Activated CD4-positive, alpha-beta T cell treated with anti-CD3 and anti-CD28 coated beads, Interleukin-2, amount 50 U/mL, for 4 hours (primary cell): Measurements from ENCODE around the gene CCS.
"Not testable (repeated sequence)": the region's sequence is repeated elsewhere in the genome, so short reads cannot be mapped to it uniquely, and the experiment has no call there.

ENCODE experiments used
- DNase-seq, 2 experiments: peaks; one replicate each; pipeline ENCODE4 v3.0.0-alpha.2; 2020

Gene CCS

GRCh38 chr11:66561975-66562248 lies 31.1 kb upstream of the CCS start:
- no peak for DNase-seq

DNA sequence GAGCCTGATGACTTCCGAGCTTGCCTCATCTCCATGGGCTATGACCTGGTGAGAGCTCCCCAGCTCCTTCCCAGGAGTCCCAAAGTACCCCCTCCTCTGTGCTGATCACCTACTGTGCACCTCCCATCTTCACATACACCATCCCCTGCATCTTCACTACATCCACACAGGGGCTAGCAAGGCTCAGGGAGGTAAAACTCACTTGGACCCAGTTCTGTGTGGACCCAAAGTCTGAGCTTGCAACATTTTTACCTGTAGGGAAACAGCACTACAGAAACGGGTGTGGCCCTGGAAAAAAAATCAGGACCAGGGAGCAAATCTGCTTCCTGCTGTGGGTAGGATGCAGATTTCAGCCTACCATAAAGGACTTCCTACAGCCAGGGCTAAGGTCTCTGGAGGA lies 30.7 kb upstream of the CCS start:
- DNase-seq: no peak

- DNase-seq: no peak
Measured at GRCh38 chr11:66562907-66563583, 29.9 kb upstream of the CCS start.

DNA sequence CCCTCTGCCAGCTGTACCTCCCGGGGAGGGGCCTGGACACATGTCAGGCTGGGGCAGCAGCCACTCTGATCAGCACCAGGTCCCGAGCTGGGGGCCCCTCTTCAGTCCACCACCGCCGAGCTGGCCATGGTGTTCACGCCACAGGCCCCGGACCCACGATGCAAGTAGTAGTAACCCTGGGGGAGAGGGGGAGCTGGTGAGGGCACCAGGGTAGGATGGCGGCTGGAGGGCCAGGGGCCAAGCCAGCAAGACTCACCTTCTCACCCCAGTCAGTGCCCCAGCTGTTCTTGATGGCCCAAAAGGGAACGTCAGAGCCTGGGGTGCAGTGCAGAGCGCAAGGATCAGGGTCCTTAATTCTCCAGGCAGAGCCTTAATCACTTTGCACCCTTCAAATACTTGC lies 29.2 kb upstream of the CCS start:
- DNase-seq: no peak

GRCh38 chr11:66564538-66564937 lies 28.4 kb upstream of the CCS start:
- no peak for DNase-seq

DNA sequence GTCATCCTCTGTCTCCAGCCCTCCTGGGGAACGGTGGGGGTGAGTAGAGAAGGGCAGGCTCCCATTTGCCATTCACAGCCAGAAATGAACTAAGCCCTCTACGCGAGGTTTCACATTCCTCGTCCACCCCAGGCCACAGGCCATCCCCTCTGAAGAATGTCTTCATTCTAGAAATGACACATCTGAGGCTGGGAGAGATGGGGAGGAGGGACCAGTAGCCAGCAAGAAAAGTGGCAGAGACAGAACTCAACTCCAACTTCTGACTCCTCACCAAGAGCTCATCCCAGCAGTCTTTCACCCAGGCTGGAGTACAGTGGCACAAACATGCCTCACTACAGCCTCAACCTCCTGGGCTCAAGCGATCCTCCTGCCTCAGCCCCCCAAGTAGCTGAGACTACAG lies 28.0 kb upstream of the CCS start:
- DNase-seq: no peak

GRCh38 chr11:66566221-66566620 lies 26.8 kb upstream of the CCS start:
- DNase-seq: no peak

DNA sequence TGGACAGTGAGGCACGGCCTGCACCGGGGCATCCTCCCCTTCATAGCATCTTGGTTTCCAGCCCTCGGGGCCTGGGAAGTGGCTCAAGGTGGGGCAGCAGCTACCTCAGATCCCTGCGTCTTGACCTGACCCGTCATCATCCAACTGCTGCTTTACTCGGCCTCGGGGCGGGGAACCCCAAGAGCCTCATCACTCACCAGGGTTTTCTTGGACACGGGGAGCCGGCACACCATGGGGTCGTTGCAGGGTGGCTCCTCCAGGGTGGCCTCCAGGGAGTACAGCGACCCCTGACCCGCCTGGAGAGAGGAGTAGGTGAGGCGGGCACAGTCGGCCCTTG lies 25.2 kb upstream of the CCS start:
- DNase-seq: no peak

- peak; percentile 52 to 57 for DNase-seq
Measured at GRCh38 chr11:66568124-66568916, 24.7 kb upstream of the CCS start, which contains the start of gene CTSF. Gene CTSF (minus strand): TSS chr11:66568606. CDS start chr11:66568486, 120 bp downstream.

DNA sequence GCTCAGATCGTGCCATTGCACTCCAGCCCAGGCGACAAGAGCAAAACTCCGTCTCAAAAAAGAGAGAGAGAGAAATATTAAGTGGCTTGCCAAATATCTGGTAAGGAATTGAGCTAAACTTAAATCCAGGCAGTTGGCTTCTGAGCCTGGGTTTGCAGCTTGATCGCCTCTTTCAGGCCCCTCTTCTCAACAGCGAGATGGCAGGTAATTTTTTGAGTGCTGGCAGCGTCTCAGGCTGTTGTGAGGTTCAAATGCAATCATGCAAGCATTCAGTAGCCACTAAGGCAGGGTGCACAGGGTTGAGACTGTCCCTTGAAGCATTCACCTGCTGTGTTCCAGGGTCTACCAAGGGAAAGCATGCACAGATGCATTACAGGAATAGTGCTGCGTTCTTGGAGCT lies 23.9 kb upstream of the CCS start:
- DNase-seq: no peak

DNA sequence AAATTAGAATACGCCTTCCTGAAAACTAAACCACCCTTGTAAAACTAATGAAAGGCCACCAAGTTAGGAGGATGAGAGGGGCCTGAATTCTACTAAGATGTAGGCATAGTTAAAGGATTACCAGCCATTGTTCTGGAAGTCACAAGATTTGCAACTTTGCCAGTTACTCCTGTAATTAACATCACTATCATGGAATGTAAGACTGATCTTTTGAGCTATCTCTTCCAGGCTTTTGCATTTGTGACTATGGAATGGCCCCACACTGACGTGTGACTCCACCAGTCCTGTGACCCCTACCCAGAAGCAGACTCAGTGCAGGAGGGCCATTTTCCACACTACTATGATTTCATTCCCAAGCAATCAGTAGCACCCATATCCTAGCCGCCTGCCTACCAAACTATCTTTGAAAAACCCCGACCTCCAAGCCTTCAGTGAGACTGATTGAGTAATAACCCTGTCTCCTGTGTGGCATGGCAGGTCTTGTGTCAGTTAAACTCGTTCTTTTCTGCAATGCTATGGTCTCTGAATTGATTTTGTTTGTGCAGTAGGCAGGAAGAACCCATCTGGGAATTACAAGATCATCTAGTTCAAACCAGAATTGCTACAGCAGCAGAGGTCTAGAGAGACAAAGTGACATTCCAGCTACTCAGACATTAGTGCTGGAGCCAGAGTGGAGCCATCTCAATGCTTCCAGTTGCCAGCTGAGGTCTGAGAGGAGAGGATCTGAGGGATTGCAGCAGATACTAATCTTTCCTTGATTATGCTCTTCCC lies 22.7 kb upstream of the CCS start:
- DNase-seq: no peak

- no peak for DNase-seq
Measured at GRCh38 chr11:66570850-66571180, 22.2 kb upstream of the CCS start.

- DNase-seq: peak; percentile 76 to 78
Measured at GRCh38 chr11:66579017-66579606, 13.9 kb upstream of the CCS start.

- no peak for DNase-seq
Measured at GRCh38 chr11:66580803-66581202, 12.2 kb upstream of the CCS start.

DNA sequence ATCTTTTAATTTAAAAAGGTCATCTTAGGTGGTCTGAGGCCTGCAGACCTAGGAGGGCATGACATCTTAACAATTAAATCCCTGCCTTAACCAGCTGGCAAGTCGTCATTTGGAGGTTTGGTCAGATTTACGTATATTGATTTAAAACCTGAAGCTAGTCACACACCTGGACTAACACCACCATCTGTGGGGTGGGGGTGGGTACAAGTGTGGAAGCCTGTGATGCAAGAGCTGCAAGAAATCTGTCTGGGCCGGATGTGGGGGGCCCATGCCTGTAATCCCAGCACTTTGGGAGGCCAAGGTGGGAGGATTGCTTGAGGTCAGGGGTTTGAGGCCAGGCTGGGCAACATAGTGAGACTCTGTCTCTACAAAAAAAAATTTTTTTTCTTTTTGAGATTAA lies 11.7 kb upstream of the CCS start:
- DNase-seq: no peak

GRCh38 chr11:66582565-66583147 lies 10.3 kb upstream of the CCS start:
- DNase-seq: not testable (repeated sequence)

- DNase-seq: not testable (repeated sequence)
Measured at GRCh38 chr11:66585447-66585846, 7.5 kb upstream of the CCS start.

DNA sequence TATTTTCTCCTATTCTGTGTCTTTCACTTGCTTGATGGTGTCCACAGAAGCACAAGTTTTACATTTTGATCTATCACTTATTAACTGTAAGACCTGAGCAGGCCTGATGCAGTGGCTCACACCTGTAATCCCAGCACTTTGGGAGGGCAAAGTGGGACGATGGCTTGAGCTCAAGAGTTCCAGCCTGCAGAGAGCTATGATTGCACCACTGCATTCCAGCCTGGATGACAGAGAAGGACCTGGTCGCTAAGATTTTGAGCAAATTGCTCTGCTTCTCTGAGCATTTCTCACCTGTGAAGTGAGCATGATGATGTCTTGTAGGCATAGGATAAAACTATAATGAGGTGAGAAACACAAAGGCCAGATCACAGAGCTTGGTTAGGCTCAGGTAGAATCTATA lies 6.8 kb upstream of the CCS start:
- no peak for DNase-seq

DNA sequence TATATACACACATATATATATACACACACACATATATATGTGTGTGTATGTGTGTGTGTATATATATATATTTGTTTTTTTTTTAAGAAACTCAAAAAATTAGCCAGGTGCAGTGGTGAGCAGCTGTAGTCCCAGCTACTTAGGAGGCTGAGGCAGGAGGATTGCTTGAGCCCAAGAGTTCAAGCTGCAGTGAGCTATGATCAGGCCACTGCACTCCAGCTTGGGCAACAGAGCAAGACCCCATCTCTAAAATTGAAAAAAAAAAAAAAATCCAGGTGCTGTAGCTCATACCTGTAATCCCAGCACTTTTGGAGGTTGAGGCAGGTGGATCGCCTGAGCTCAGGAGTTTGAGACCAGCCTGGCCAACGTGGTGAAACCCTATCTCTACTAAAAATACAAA lies 3.7 kb upstream of the CCS start:
- not testable (repeated sequence) for DNase-seq

- DNase-seq: no peak
Measured at GRCh38 chr11:66589996-66590675, 2.8 kb upstream of the CCS start.

- no peak for DNase-seq
Measured at GRCh38 chr11:66591175-66591574, 1.8 kb upstream of the CCS start.

DNA sequence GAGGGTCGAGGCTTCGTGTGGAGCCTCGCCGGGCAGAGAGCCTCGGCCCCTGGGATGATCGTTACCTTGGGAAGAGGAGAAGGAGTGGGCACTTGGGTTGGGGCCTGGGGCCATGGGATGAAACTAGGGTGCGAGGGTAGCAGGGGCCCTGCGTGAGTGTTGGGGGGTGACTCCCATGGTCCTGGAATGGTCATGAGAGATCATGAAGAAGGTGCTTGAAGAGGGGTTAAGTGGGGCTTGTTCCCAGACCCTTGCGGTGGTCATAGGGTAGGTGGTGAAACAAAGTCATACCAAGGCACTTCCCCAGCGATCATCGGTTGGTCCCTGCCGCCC lies 284 bp downstream of the CCS start:
- DNase-seq: peak in 1 of 2 experiments; percentile 1

DNA sequence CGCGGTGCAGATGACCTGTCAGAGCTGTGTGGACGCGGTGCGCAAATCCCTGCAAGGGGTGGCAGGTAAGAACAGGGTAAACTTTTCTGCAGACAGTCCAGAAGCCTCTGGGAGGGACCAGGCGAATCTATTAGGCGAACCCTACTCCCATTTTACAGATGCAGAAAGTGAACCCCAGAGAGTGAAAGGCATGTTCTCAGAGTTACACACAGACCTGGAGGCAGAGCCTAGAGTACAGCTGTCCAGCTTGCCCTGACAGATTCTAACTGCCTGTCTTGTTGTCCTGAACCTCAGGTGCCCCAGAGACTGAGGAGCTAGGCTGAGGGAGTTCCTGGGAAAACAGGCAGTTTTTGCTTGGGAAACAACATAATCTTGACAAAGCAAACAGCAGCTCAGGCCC lies 665 bp downstream of the CCS start:
- DNase-seq: no peak
